CD4-positive, alpha-beta T cell treated with Interleukin-15 for 4 hours (primary cell): ENCODE measurements around the gene ZNF519.

Source experiments
- DNase-seq: peaks from one replicate; pipeline ENCODE4 v3.0.0-alpha.2; 2020; ENCODE audit warnings: low spot score

Gene ZNF519

DNA sequence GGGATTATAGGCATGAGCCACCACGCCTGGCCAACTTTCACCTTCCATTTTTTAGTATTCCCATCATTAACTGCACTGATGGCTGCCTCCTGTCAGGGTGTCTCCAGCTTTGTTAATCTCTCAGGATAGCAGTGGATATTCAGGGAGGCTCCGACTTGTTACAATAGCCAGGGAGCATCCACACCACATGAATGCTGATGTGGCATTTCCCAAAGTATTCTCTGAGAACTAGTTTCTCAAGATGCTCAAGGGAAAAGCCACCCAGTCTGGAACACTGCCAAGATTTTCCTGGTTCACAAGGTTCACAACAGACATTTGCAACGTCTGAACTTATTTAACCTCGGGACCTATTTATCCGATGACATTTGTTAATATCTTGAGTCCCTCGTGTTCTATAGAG lies 33.8 kb downstream of the ZNF519 start:
- DNase-seq, result no peak

DNA sequence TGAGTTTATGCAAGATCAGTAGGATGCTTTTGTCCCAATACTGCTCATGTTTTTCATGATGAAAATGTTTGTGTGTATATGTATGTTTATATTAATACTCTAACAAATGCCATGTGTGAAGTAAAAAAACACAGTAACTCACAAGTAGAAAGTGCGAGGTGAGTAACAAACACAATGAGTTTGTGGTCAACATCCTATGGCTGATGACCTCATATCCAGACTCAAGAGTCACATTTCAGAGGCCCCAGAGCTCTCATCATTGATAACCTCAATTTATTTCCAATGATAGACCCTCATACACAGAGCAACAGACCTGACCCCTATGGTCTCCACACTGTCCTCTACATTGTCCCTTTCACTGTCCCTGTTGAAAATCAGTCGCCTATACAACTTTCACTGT lies 34.5 kb downstream of the ZNF519 start:
- no peak for DNase-seq

- DNase-seq, result no peak
Measured at GRCh38 chr18:14093307-14093915, 38.8 kb downstream of the ZNF519 start.

- no peak for DNase-seq
Measured at GRCh38 chr18:14092625-14093306, 39.5 kb downstream of the ZNF519 start.

- DNase-seq, result no peak
Measured at GRCh38 chr18:14089781-14090180, 42.5 kb downstream of the ZNF519 start.

GRCh38 chr18:14089191-14089590 lies 43.0 kb downstream of the ZNF519 start:
- DNase-seq, result no peak

GRCh38 chr18:14086458-14087231 lies 45.6 kb downstream of the ZNF519 start:
- peak; percentile 6 for DNase-seq

DNA sequence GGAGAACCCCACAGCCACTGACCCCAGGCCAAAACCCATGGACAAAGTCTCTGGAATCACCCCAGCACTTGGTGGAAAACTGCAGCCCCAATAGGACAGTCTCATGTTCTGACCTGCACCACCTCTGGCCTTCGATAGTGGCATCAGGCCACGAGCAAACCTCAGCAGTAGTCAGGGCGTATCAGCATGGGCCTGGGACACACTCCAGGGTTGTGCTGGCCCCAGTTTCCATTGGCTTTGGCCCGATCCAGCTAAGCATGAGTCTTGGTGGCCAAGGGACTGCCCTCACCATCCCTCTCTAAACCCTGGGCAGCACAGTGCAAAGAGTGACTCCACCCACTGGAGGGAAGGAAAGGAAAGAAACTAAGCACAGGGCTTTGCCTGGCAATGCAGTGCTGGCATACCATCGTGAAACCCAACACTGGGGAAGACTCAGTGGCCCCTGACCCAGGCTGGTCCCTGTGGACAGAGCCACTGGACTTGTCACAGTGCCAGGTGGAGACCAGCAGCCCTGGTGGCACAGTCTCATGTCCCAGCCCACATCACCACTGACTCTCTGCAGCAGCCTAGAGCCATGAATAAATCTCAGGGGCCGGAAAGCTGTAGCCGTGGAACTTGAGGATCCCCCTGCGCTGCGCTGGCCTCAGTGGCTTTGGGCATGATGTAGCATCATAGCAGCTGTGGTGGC lies 46.3 kb downstream of the ZNF519 start:
- DNase-seq, result no peak

GRCh38 chr18:14075196-14075595 lies 57.0 kb downstream of the ZNF519 start:
- no peak for DNase-seq

GRCh38 chr18:14074187-14074586 lies 58.0 kb downstream of the ZNF519 start:
- no peak for DNase-seq

DNA sequence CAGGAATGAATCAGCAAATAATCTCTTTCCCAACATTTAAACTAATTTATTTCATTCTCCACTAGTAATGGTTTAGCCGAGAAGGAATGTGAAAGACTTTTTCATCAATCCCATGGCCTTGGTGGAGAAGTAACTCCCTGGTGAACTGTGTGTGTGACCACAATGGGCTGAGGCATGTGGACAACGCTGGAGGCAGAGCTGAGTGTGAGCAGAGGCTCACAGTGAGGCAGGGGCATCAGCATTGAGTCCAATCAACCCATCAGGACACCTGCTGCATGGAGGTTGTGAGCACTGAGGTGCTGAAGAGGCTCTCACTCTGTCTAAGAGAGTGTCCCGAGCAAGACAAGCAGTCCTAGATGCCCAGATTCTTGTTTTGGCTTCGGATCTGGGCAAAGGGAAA lies 78.6 kb downstream of the ZNF519 start:
- no peak for DNase-seq
